ENCODE results near the gene SAMD11. TPM values are rescaled to one million over a fixed set of nuclear protein-coding genes. Genes with fewer than 3 reads are reported as not detected.
"Not testable (repeated sequence)": the region's sequence is repeated elsewhere in the genome, so short reads cannot be mapped to it uniquely, and the experiment has no call there.

The SAMD11 gene
- total and polyA plus RNA-seq, 4 donors: 0.51 to 4.1 (median 1.3) TPM

GRCh38 chr1:985126-985525 is 61.4 kb downstream of the SAMD11 start:
- DNase-seq (ENCODE audit: low spot score): no peak
- TF ChIP-seq RAD21 (IDR thresholded peaks at IDR 0.05) (no peak), FOXA1 (IDR thresholded peaks at IDR 0.05) (no peak), EGR1 (IDR thresholded peaks at IDR 0.05; ENCODE audit: low read depth in 2 of 2) (no peak), HNF4G (IDR thresholded peaks at IDR 0.05) (no peak), SP1 (IDR thresholded peaks at IDR 0.05) (no peak), YY1 (IDR thresholded peaks at IDR 0.05) (no peak), JUND (IDR thresholded peaks at IDR 0.05) (no peak)
- no peak overlapping the region for H3K27ac ChIP-seq (ENCODE audit: low read depth in 1 of 2, low read length in 2 of 2)
- no peaks in the 10 kb centered on the region for H3K9me3 ChIP-seq (ENCODE audit: control insufficient read depth in 4 of 4, low read length in 3 of 4)
- H3K9ac ChIP-seq (ENCODE audit: low read depth in 1 of 2, low read length in 2 of 2): no peak overlapping the region
- H3K4me1 ChIP-seq (ENCODE audit: control insufficient read depth in 4 of 4, insufficient read depth in 4 of 4, low read length in 3 of 4): peaks cover 0 to 2% (median 0%) of the 10 kb centered on the region in 4 donors
- peaks cover 0 to 6% (median 2%) of the 10 kb centered on the region in 4 donors for H3K27me3 ChIP-seq (ENCODE audit: control insufficient read depth in 4 of 4, insufficient read depth in 4 of 4, low read length in 3 of 4)
- 78% methylated on average over 13 of the region's 13 CpGs for WGBS
- no peak overlapping the region for H3K4me3 ChIP-seq (ENCODE audit: low read depth in 1 of 3, low read length in 3 of 3)
- no peaks in the 10 kb centered on the region for H3K36me3 ChIP-seq (ENCODE audit: control insufficient read depth in 4 of 4, insufficient read depth in 3 of 4, low read depth in 1 of 4, low read length in 3 of 4)

- H3K9me3 ChIP-seq (ENCODE audit: control insufficient read depth in 4 of 4, low read length in 3 of 4); DNase-seq (ENCODE audit: low spot score); H3K9ac ChIP-seq (ENCODE audit: low read depth in 1 of 2, low read length in 2 of 2); H3K27ac ChIP-seq (ENCODE audit: low read depth in 1 of 2, low read length in 2 of 2); H3K4me1 ChIP-seq (ENCODE audit: control insufficient read depth in 4 of 4, insufficient read depth in 4 of 4, low read length in 3 of 4); H3K4me3 ChIP-seq (ENCODE audit: low read depth in 1 of 3, low read length in 3 of 3); H3K27me3 ChIP-seq (ENCODE audit: control insufficient read depth in 4 of 4, insufficient read depth in 4 of 4, low read length in 3 of 4); H3K36me3 ChIP-seq (ENCODE audit: control insufficient read depth in 4 of 4, insufficient read depth in 3 of 4, low read depth in 1 of 4, low read length in 3 of 4): not testable (repeated sequence)
- 86% methylated on average over 5 of the region's 5 CpGs for WGBS
These were observed 64.3 kb downstream of the SAMD11 start for GRCh38 chr1:988061-988460.

- not testable (repeated sequence) for H3K9ac ChIP-seq (ENCODE audit: low read depth in 1 of 2, low read length in 2 of 2); H3K36me3 ChIP-seq (ENCODE audit: control insufficient read depth in 4 of 4, insufficient read depth in 3 of 4, low read depth in 1 of 4, low read length in 3 of 4); DNase-seq (ENCODE audit: low spot score); H3K27me3 ChIP-seq (ENCODE audit: control insufficient read depth in 4 of 4, insufficient read depth in 4 of 4, low read length in 3 of 4); H3K9me3 ChIP-seq (ENCODE audit: control insufficient read depth in 4 of 4, low read length in 3 of 4); H3K4me1 ChIP-seq (ENCODE audit: control insufficient read depth in 4 of 4, insufficient read depth in 4 of 4, low read length in 3 of 4); H3K27ac ChIP-seq (ENCODE audit: low read depth in 1 of 2, low read length in 2 of 2); H3K4me3 ChIP-seq (ENCODE audit: low read depth in 1 of 3, low read length in 3 of 3)
- WGBS: 95% methylated on average over 6 of the region's 6 CpGs
These were observed 67.6 kb downstream of the SAMD11 start for GRCh38 chr1:991275-991674.

- peaks cover 0 to 1% (median 0%) of the 10 kb centered on the region in 4 donors for H3K36me3 ChIP-seq (ENCODE audit: control insufficient read depth in 4 of 4, insufficient read depth in 3 of 4, low read depth in 1 of 4, low read length in 3 of 4)
- H3K4me1 ChIP-seq (ENCODE audit: control insufficient read depth in 4 of 4, insufficient read depth in 4 of 4, low read length in 3 of 4): no peaks in the 10 kb centered on the region
- 94% methylated on average over 10 of the region's 10 CpGs for WGBS
- no peak overlapping the region for H3K9ac ChIP-seq (ENCODE audit: low read depth in 1 of 2, low read length in 2 of 2)
- H3K4me3 ChIP-seq (ENCODE audit: low read depth in 1 of 3, low read length in 3 of 3): no peak overlapping the region
- no peaks in the 10 kb centered on the region for H3K27me3 ChIP-seq (ENCODE audit: control insufficient read depth in 4 of 4, insufficient read depth in 4 of 4, low read length in 3 of 4)
- DNase-seq (ENCODE audit: low spot score): no peak
- TF ChIP-seq RXRA (IDR thresholded peaks at IDR 0.05): no peak
- TF ChIP-seq YY1 (IDR thresholded peaks at IDR 0.05): no peak
- no peak for TF ChIP-seq REST (IDR thresholded peaks at IDR 0.05)
- TF ChIP-seq ATF3 (IDR thresholded peaks at IDR 0.05): no peak
- no peak for TF ChIP-seq NR2F2 (IDR thresholded peaks at IDR 0.05)
- no peak for TF ChIP-seq ZBTB33 (IDR thresholded peaks at IDR 0.05)
- TF ChIP-seq JUND (IDR thresholded peaks at IDR 0.05): no peak
- TF ChIP-seq MAX (IDR thresholded peaks at IDR 0.05): no peak
- no peak for TF ChIP-seq EGR1 (IDR thresholded peaks at IDR 0.05; ENCODE audit: low read depth in 2 of 2)
- no peak for TF ChIP-seq SP1 (IDR thresholded peaks at IDR 0.05)
- TF ChIP-seq HNF4G (IDR thresholded peaks at IDR 0.05): no peak
- TF ChIP-seq FOXA2 (IDR thresholded peaks at IDR 0.05): no peak
- TF ChIP-seq CTCF (IDR thresholded peaks at IDR 0.05; ENCODE audit: low read depth, low read length, missing input control): no peak
- no peak for TF ChIP-seq GABPA (IDR thresholded peaks at IDR 0.05 in 1 of 2, conservative IDR thresholded peaks at IDR 0.05 in 1 of 2)
- no peak for TF ChIP-seq TAF1 (conservative IDR thresholded peaks at IDR 0.05)
- no peak for TF ChIP-seq HNF4A (conservative IDR thresholded peaks at IDR 0.05)
- no peak overlapping the region for H3K27ac ChIP-seq (ENCODE audit: low read depth in 1 of 2, low read length in 2 of 2)
- H3K9me3 ChIP-seq (ENCODE audit: control insufficient read depth in 4 of 4, low read length in 3 of 4): peaks cover 0 to 6% (median 4%) of the 10 kb centered on the region in 4 donors
These were observed 68.2 kb downstream of the SAMD11 start for GRCh38 chr1:991895-992294.
